GM23248 (cell line): Measurements from ENCODE around the gene GATAD2A.

Experiments used
- EZH2 ChIP-seq: fragments of 200-600 bp; sonication (generic); IDR thresholded peaks from 2 replicates; pipeline ENCODE4 v1.6.1; 2018; ENCODE audit warnings: antibody characterized with exemption, mild to moderate bottlenecking; ENCODE audit not compliant: insufficient read depth, poor library complexity, severe bottlenecking
- EZH2phosphoT487 ChIP-seq: fragments of 200-600 bp; sonication (generic); IDR thresholded peaks from 2 replicates; pipeline ENCODE4 v1.6.1; 2018; ENCODE audit warnings: antibody characterized with exemption, moderate library complexity, mild to moderate bottlenecking, low read depth; ENCODE audit not compliant: insufficient read depth

GRCh38 chr19:19371059-19371458 is 34.4 kb upstream of the GATAD2A start:
- TF ChIP-seq EZH2 (no peak), EZH2phosphoT487 (no peak)
